Body of pancreas (tissue), 4 donors: ENCODE data around the gene OR2A25.

Experiments
- POLR2A ChIP-seq, 3 donors: fragments of 450-650 bp; IDR thresholded peaks; one replicate each; pipeline ENCODE4 v1.6.1; 2016; ENCODE audit warnings: antibody characterized with exemption in 3 of 3, mild to moderate bottlenecking in 2 of 3
- TF ChIP-seq, protein P1 (sequence below), 7 experiments: fragments of 450-650 bp in 4 of 7; fragments of 200-600 bp in 3 of 7; sonication (generic) in 3 of 7; IDR thresholded peaks; one replicate each; pipeline ENCODE4 v1.5.1; 2016 to 2019; ENCODE audit warnings: antibody characterized with exemption in 7 of 7

DNA sequence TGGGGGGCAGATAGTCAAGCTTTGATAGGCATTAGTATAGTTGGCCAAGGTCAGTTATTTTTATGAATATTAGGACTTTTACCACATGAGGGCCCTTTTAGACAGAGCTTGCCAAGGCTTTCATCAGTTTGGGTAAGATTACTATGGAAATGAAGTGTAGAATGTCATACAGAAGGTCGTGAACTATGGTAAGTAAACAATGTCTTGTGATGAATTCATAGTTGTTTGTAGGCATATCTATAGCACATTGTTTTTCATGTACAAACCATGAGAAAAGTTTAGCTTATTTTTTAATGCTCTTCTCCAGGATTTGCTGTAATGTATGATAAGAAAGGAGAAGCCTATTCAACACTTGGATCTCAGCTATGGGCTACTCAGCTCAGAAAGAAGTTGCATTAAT lies 44.0 kb downstream of the OR2A25 start:
- TF ChIP-seq, protein P1, sequence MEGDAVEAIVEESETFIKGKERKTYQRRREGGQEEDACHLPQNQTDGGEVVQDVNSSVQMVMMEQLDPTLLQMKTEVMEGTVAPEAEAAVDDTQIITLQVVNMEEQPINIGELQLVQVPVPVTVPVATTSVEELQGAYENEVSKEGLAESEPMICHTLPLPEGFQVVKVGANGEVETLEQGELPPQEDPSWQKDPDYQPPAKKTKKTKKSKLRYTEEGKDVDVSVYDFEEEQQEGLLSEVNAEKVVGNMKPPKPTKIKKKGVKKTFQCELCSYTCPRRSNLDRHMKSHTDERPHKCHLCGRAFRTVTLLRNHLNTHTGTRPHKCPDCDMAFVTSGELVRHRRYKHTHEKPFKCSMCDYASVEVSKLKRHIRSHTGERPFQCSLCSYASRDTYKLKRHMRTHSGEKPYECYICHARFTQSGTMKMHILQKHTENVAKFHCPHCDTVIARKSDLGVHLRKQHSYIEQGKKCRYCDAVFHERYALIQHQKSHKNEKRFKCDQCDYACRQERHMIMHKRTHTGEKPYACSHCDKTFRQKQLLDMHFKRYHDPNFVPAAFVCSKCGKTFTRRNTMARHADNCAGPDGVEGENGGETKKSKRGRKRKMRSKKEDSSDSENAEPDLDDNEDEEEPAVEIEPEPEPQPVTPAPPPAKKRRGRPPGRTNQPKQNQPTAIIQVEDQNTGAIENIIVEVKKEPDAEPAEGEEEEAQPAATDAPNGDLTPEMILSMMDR (IDR thresholded peaks at IDR 0.05) = no peak
- no peak for TF ChIP-seq POLR2A (IDR thresholded peaks at IDR 0.05)
